ENCODE data around the gene CHL1.

Gene CHL1

DNA sequence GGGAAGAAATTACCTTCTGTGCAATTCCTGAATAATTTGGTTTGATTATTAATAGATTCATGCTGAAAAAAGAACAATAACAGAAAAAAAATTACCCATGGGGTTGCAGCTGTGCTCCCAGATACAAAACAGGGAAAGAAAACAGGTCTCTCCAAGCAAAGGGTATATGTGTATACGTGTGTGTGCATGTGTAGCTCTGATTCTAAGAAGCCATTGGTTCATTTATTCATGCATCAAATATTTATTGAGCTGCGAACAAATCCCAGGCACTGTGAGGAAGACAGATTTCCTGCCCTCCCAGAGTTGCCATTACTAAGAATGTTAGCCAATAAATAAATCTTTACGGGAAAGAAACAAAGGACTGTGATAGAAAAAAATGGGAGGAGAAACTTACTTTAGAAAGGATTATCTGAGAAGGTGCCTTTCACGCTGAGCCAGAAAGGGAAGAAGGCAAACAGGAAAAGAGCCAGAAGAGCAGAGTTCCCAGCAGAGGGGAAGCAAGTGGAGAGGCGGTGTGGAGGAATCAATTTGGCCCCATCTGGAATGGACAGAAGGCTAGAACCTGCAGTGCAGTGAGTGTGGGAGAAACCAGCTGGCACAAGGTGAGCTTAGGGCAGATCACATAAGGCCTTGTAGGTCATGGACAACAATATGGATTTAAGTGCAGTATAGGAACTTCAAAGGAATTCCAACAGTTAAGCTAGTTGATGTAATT is 20.7 kb downstream of the CHL1 start:
- no peak for DNase-seq

DNA sequence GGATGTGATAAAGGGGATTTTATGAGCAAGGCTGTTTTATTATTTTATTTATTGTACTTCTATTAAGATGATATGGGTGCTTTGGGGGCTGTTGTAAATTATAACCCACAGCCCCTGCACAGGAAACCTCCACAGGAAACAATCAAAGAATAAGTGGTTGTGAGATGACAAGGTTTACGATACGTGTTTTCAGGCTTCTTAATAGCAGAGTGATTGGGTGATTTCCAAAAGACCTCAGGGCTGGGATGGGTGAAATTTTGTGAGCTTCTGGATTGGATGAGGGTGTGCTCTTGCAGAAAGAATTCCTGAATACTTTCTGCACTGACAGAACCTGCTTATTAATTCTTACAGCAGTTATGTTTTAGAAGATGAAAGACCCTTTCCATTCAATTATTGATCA is 21.4 kb downstream of the CHL1 start:
- DNase-seq = no peak

DNA sequence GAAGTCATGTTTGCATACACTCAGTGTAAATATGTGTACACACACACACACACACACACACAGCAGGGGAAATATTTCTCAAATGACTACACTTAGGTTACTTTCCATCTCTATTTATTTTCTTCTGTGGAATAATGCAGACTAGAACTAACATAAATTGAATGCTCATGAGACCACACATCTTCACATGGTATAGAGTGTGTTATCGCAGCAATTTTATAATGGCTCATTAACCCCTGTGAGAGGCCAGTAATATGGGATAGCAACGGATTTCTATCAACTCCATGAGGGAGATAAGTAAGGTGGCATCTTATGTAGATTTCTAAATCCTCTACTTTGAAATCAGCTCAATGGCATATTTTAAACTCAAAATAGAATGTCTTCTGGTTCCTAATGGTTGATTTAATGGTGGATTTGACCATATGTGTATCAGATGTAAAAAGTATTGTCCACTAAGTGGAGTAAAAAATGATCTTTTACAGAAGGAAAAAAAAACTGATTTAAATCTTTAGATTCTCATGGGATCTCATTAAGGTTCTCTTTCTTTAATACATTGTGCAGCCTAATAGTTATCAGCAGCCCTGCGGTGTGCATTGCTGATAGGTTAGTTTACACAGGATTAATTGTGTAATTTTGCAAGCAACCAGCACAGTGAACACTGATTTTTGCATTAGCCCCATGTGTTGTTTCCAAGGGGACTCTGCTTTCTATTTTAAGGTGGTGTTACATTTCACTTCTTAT is 32.0 kb downstream of the CHL1 start:
- no peak for DNase-seq

DNA sequence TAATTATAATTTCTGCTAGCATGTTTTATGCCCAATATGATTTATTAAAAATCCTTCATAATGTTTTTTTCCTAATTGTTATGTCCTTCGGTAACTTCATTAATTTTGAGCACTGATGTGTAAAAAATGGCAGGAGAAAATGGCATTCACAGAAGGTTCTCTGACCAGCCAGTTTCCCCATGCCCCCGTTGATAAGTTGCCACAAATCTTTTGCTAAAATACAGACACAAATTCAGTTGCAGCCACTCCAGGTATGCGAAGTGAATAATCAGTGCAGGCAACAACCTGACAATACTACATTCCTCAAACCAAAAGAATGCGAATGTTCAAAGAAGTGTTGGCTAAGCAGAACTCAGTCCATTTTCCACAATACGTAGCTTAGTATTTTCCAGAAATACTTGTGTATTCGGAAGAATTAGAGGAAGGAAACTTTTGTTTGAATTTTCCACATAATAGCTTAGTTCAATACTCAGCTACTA is 32.7 kb downstream of the CHL1 start:
- no peak for DNase-seq

DNA sequence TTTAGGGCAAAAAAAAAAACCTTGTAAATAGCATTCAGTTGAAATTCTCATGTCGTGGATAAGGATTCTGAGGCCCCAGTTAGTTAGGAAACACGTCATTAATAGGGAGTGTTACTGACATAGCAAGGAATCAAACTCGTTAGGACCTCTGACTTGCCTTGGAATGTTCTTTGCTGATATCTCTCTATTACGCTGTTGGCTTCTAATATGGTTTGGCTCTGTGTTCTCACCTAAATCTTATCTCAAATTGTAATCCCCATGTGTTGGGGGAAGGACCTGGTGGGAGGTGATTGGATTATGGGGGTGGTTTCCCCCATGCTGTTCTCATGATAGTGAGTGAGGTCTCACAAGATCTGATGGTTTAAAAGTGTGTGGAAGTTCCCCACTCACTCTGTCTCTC is 40.3 kb downstream of the CHL1 start:
- DNase-seq = no peak

DNA sequence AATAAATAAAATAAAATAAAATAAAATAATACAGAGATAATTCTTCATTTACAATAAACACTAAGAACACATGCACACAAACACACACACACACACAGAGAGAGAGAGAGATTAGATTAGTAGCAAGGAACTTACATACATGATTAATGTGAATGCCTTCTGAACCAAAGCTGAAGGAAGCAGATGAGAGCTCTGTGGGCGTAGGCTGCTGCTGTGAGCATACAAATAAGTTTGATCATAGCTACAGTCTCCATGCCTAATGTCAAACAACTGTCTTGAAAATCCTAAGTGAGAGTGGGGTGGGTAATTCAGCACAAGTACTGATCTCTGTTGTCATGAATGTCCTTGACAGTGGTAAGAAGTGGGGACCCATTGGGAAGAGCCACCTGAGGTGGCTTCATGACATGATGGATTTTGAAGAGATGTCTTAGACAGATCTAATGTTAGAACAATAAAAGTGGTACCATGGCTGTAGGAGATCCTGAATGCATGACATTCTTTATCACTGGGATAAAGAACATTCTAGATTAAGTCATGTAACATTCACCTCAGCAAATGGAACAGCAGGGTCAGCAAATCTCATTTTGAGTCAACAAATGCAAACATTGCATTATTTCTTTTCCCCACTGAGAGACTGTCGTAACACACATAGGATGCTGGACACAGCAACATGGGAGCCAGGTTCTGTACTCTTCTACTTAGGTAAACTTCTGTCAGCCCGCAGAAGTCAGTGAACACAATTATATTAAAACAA is 46.2 kb downstream of the CHL1 start:
- DNase-seq = no peak

DNA sequence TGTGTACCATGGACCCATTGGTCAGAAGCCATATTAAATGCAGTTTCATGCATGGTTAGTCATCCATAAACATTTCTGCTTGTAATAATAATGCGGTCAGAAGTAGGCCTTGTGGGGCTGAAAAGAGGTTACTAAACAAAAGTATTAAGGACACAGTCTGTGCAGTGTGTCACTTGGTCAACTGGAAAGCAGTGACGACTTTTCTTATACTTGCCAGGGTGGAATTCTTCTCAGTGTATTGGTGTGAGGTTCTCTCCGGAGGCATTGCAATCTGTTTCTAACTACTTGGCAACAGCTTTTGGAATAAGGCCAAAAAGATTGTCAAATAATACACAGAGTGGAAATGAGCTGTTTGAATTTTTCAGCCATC is 46.8 kb downstream of the CHL1 start:
- DNase-seq = no peak

DNA sequence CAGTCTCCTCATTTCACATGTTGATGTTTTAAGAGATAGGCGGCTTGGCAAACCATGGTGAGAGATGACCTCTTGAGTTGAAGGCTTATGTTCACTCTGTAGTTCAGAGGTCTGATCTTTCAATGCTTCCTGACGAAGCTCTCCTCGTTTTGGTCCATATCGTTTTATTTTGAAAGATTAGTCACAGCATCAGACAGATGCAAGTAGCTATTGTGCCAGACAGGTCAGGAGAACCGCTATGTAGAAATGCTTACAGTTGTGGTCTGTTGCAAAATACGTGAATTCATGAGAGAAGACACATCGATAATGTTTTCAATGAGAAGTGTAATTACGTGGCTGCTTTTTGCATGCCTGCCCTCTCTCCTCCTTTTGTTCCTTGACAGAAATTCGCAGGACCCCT is 47.5 kb downstream of the CHL1 start:
- DNase-seq = no peak

DNA sequence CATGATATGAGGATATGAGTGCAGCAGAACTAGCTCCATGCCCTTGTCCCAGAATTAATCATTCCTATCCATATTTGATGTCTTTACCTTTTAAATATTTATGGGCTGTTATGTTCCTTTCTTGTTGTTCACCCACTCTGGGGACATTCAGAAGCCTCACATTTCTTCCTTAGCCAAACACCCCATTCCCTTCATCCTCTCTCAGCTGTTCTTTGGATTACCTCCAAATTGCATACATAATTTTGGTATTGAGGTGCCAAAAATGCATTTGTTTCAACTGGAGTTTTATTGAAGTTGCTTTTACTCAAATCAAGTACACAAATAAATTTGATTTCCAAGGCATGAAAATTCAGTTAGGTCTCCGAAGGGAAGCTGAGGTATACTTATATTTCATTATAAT is 51.4 kb downstream of the CHL1 start:
- DNase-seq = no peak

DNA sequence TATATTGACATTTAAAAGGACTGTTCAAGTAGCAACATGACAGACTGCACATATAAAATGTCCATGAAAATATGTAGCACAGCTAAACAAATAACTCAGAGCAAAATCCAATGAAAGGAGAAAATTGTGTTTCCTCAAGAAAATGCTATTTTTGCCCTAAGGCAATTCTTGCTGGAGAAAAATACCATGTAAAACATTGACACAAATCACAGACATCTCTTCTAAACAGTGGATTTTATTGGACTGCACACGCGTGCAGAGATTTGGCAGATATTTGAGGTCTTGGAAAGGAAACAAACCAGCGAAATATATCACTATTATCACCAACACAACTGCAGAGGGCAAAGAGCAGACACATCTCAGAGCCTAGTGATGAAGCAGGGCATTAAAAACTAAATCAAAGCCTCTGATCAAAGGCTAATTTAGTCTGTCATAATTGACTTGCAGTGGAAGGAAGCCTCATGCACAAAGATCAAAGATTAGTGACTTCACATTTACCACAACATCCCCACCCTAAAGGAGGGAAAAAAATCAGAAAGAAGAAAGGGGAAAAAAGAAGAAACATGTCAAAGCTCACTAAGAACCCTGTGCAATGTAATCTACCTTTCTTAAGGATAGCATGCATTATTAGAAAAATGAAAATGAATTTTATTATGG is 52.4 kb downstream of the CHL1 start:
- DNase-seq = no peak

DNA sequence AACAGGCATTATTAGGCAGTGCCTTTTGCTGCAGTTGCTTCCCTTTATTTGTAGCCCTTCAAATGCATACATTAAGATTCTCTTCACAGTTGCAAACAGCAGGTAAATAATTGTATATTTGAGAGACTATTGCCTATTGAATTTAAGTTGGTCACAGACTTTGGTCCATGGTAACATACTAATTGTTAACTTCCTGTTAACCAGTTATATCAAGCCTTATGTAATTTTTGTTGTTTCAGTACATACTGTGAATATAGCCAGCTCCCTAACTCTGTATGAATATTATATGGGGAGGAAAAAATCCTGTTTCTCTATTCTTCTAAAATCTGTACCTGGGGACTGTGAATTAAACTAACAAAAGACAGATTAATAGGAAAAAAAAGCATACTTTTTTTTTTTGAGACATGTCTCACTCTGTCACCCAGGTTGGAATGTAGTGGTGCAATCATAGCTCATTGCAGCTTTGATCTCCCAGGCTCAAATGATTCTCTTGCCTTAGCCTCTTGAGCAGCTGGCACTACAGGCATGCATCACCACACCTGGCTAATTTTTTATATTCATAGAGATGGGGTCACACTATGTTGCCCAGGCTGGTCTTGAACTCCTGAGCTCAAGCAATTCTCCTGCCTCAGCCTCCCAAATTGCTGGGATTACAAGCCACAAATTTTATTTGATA is 53.2 kb downstream of the CHL1 start:
- DNase-seq = no peak

DNA sequence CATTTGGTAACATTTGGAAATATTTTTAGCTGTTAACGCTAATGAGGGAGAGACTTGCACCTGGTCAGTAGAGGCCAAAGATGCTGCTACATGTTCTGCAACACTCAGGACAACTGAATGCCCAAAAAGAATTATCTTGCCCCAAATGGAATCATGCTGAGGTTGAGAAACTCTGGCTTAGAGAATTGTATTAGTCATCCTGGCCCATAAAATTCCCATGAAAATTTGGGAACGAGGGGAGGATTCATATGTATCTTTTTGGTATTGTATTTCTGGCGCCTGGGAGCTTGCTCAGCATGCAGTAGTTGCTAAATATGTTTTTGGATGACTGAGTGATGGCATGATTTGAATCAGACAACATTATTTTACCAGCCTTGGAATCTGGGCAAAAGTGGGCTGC is 59.9 kb downstream of the CHL1 start:
- DNase-seq = no peak

DNA sequence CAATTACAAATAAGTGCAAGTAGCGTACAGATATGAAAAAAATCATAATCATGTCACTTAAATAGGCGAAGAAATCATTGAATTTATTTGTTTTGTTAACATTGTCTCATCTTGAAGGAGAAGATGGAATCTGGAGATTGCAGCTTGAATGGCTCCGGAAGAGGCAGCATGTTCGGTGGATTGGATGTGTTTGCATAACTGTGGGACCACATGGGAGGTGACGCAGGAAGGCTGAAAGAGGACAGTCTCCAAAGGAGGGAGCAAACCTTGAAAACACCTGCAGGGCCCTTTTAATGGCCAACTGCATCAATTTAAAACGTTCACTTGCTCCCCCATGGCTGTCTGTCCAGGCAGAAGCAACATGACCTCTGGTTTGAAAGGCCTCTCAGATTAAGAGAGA is 61.3 kb downstream of the CHL1 start:
- DNase-seq = no peak

DNA sequence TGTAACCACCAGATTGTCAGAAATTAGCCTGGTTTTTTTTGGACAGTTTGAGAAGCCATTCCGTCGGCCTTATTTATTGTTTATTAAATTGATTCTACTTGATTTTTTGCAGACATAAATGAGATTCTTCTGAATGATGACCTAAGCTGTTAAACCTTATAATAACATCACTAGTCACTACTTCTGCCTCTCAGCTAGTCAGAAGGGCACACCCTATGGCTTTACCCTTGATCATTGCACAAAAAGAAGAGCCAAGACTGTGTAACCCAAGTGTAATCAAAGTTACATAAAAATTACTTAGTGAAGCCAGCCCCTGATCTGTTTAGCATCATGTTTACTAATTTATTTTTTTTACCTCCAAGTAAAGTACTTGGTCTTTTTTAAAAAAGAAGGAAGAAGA is 64.3 kb downstream of the CHL1 start:
- no peak for DNase-seq

DNA sequence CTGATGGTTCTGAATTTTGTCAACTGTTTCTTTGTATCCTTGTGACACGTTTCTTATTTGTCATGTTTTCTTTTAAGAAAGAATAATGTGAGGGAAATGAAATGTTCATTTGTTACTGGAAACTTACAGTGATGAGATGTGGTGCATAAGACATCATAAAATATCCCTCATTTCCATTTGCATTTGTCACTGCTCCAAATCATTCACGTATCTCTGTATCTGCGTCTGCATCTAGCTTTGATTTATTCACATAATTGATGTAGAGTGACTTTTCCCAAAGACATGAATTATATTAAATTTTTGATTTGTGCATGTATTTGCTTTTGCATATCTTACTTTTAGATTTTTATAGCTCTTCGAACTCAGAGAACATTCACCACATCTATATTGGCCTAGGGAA is 66.8 kb downstream of the CHL1 start:
- DNase-seq = no peak

DNA sequence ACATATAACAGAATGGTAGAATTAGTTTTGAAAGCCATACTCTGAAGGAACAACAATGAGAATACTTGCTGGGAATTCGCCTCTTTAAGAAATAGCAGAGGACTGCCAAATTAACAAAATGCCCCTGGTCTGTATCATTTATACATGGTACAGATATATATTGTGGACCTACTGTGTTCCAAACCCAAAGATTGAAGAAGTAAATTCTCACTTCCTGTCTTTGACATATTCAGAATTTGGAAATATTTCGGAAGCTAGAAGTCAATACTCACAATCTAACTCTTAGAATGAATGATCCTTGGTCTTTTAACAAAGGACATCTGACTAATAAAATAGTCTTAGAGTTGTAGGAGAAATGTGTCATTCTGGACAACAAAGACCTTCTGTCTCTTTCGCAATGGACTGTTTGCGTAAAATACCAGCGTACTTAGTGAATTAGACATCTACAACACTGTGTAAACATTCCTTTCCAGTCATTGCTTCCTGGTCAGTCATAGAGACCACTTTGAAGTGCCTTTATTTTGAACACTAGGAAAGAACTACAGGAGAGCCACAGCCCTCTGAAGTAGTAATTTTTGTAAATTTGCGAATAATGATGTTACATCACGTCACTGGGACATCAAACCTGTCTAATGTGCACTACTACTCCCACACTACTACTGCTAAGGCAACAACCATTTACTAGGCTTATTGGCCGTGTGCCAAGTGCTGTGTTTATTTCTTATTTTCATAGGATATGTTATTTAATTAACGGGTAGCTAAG is 68.0 kb downstream of the CHL1 start:
- no peak for DNase-seq

DNA sequence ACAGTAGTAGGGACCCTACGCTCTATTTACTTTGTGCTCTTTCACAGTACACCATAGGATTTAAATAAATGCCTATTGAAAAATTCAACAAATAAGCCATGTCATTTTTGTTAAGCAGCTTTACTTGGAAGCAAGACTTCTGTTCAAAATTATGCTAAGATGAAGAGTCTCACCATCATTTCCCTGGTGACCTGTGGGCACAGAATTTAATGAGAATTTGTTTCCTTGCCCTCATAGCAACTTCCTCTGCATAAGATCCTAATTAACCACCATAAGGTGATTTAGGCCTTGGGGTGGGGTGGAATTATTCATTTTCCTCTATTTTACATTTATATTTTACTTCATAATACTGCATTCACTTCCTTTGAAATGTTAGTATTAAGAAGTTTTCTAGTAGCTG is 70.5 kb downstream of the CHL1 start:
- DNase-seq = no peak

DNA sequence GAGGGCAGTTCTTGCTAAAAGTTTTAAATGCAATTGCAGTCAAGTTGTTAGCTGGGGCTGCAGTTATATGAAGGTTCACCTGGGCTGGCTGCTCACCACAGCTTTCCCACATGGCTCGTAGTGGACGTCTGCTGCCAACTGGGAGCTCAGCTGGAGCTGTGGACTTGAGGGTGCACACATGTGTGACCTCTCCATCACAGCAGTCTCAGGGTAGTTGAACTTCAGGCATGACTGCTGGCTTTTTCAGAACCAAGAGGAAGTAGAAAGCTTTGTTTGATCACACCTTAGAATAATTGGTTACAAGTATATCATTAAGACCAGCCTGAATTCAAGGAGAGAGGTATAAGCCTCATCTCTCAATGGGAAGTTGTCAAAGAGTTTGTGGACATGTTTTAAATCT is 74.1 kb downstream of the CHL1 start:
- DNase-seq = no peak

DNA sequence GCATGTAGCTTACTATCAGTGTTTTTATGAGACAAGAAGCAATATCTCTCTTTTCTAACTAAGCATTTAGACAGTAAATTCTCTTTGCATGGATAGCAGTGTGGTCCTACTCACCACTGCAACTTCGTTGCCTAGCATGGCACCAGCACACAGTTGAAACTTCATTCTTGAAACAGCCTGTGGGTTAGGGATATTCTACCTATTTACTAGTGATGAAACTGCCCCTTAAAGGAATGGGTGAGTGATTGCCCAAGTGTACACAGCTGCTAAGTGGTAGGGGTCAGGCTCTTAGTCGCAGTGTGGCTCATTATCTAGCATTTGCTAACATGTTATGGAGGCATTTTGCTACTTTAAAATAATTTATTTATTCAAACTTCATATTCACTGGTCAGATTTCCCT is 78.4 kb downstream of the CHL1 start:
- DNase-seq = no peak

DNA sequence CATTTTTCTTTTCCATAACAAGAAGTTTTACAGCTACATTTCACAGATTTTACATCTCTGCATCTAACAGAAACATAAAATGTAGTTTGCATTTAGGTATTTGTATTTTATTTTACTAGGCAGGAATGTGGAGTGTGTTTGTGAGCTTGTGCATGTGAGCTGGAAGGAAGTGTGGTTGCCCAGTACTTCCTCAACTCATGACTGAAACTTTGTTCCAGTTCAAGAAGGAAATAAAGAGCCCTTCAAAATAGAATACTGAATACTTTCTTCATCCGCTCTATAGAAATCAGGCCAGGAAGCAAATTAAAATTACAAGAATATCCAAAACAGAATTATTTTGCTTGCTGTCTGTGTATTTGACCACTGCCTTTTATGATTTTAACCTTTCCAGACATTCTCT is 81.3 kb downstream of the CHL1 start:
- DNase-seq = no peak

DNA sequence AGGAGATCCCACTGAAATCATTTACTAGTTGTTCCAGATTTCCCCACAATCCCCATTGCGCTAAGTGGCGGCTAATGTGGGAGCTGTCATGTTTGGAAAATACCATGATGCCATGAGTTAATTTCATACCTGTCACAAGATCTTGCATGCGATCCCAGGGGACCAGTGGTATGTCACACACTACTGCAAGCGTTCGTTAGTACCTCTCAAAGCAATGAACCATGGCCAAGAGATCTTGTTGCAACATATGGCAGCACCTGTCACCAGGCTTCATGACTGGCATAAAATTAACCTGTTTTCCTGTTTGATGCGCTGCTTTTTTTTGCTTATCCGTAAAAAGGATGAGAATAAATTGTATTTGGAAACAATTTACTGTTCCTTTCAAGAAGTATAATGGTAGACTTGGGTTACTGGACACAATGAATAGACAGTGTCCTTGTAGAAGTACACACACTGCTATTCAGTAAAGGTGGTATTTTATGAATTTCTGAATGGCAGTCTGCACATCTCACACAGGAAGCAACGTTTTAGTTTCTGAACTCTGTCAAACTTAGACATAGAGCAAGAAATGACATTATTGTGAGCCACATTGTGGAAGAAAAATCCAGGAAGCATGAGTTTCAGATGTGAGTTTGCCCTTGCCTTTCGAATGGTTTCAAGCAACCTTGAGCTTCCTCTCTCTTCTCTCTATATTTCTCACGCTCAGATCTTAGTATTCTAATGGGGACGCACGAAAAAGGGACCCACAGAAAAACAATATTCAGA is 81.9 kb downstream of the CHL1 start:
- no peak for DNase-seq
